ENCODE measurements around the gene EML6. TPM values are rescaled to one million over a fixed set of nuclear protein-coding genes. Genes with fewer than 3 reads are reported as not detected.

Gene EML6
- total and polyA plus RNA-seq, 10 of the 15 experiments (the other 5 are each of a cell fraction or from before 2014, with no cell fraction given) = 0.09 to 0.67 (median 0.21) TPM

DNA sequence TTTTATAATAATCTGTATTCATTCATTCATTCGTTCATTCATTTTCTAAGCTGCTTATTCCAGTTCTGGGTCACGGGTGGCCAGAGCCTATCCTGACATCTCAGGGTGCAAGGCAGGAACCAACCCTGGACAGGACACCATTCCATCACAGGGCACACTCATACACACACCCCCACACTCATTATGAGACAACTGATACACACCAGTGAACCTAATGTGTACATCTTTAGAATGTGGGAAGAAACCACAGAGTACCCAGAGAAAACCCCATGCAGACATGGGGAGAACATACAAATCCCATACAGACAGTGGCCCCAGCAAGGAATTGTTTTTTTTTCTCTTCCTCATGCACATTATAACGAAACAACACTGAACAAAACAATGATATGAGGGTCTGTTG is 272.1 kb downstream of the EML6 start (continued):
- no peak for TF ChIP-seq NRF1 (conservative IDR thresholded peaks at IDR 0.05; ENCODE audit: low read depth, low read length)
- TF ChIP-seq JUNB (IDR thresholded peaks at IDR 0.05) = peak; percentile 74
- TF ChIP-seq BMI1 (IDR thresholded peaks at IDR 0.05; ENCODE audit: borderline replicate concordance) = no peak
- TF ChIP-seq, protein P1, sequence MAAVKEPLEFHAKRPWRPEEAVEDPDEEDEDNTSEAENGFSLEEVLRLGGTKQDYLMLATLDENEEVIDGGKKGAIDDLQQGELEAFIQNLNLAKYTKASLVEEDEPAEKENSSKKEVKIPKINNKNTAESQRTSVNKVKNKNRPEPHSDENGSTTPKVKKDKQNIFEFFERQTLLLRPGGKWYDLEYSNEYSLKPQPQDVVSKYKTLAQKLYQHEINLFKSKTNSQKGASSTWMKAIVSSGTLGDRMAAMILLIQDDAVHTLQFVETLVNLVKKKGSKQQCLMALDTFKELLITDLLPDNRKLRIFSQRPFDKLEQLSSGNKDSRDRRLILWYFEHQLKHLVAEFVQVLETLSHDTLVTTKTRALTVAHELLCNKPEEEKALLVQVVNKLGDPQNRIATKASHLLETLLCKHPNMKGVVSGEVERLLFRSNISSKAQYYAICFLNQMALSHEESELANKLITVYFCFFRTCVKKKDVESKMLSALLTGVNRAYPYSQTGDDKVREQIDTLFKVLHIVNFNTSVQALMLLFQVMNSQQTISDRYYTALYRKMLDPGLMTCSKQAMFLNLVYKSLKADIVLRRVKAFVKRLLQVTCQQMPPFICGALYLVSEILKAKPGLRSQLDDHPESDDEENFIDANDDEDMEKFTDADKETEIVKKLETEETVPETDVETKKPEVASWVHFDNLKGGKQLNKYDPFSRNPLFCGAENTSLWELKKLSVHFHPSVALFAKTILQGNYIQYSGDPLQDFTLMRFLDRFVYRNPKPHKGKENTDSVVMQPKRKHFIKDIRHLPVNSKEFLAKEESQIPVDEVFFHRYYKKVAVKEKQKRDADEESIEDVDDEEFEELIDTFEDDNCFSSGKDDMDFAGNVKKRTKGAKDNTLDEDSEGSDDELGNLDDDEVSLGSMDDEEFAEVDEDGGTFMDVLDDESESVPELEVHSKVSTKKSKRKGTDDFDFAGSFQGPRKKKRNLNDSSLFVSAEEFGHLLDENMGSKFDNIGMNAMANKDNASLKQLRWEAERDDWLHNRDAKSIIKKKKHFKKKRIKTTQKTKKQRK (IDR thresholded peaks at IDR 0.05; ENCODE audit: low read depth, low read length) = no peak
- TF ChIP-seq, protein P2, sequence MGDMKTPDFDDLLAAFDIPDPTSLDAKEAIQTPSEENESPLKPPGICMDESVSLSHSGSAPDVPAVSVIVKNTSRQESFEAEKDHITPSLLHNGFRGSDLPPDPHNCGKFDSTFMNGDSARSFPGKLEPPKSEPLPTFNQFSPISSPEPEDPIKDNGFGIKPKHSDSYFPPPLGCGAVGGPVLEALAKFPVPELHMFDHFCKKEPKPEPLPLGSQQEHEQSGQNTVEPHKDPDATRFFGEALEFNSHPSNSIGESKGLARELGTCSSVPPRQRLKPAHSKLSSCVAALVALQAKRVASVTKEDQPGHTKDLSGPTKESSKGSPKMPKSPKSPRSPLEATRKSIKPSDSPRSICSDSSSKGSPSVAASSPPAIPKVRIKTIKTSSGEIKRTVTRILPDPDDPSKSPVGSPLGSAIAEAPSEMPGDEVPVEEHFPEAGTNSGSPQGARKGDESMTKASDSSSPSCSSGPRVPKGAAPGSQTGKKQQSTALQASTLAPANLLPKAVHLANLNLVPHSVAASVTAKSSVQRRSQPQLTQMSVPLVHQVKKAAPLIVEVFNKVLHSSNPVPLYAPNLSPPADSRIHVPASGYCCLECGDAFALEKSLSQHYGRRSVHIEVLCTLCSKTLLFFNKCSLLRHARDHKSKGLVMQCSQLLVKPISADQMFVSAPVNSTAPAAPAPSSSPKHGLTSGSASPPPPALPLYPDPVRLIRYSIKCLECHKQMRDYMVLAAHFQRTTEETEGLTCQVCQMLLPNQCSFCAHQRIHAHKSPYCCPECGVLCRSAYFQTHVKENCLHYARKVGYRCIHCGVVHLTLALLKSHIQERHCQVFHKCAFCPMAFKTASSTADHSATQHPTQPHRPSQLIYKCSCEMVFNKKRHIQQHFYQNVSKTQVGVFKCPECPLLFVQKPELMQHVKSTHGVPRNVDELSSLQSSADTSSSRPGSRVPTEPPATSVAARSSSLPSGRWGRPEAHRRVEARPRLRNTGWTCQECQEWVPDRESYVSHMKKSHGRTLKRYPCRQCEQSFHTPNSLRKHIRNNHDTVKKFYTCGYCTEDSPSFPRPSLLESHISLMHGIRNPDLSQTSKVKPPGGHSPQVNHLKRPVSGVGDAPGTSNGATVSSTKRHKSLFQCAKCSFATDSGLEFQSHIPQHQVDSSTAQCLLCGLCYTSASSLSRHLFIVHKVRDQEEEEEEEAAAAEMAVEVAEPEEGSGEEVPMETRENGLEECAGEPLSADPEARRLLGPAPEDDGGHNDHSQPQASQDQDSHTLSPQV (IDR thresholded peaks at IDR 0.05) = no peak
- TF ChIP-seq, protein P3, sequence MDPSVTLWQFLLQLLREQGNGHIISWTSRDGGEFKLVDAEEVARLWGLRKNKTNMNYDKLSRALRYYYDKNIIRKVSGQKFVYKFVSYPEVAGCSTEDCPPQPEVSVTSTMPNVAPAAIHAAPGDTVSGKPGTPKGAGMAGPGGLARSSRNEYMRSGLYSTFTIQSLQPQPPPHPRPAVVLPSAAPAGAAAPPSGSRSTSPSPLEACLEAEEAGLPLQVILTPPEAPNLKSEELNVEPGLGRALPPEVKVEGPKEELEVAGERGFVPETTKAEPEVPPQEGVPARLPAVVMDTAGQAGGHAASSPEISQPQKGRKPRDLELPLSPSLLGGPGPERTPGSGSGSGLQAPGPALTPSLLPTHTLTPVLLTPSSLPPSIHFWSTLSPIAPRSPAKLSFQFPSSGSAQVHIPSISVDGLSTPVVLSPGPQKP (IDR thresholded peaks at IDR 0.05; ENCODE audit: low read depth, low read length) = no peak
- TF ChIP-seq IKZF2 (IDR thresholded peaks at IDR 0.05) = peak in 1 of 2 experiments; percentile 15; a peak in 1 of 4 replicates
- TF ChIP-seq, protein P4, sequence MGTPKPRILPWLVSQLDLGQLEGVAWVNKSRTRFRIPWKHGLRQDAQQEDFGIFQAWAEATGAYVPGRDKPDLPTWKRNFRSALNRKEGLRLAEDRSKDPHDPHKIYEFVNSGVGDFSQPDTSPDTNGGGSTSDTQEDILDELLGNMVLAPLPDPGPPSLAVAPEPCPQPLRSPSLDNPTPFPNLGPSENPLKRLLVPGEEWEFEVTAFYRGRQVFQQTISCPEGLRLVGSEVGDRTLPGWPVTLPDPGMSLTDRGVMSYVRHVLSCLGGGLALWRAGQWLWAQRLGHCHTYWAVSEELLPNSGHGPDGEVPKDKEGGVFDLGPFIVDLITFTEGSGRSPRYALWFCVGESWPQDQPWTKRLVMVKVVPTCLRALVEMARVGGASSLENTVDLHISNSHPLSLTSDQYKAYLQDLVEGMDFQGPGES (IDR thresholded peaks at IDR 0.05) = no peak
- TF ChIP-seq CBFB (IDR thresholded peaks at IDR 0.05; ENCODE audit: low read depth) = 0 out of 2 replicates have a peak, but pooled peaks have one; percentile 35
- 0 out of 2 replicates have a peak, but pooled peaks have one; percentile 23 for TF ChIP-seq NFIC (IDR thresholded peaks at IDR 0.05; ENCODE audit: low read depth, low read length)
- peak; percentile 15; the same call in 1 of the 2 replicates for TF ChIP-seq PAX5 (IDR thresholded peaks at IDR 0.05; ENCODE audit: borderline replicate concordance, low read depth, low read length)
- TF ChIP-seq POLR2AphosphoS5 (IDR thresholded peaks at IDR 0.05; ENCODE audit: low read length) = no peak
- TF ChIP-seq SUPT20H (IDR thresholded peaks at IDR 0.05; ENCODE audit: borderline replicate concordance, control insufficient read depth, low read depth, low read length) = no peak
- no peak for TF ChIP-seq FOXK2 (IDR thresholded peaks at IDR 0.05)
- TF ChIP-seq, protein P5, sequence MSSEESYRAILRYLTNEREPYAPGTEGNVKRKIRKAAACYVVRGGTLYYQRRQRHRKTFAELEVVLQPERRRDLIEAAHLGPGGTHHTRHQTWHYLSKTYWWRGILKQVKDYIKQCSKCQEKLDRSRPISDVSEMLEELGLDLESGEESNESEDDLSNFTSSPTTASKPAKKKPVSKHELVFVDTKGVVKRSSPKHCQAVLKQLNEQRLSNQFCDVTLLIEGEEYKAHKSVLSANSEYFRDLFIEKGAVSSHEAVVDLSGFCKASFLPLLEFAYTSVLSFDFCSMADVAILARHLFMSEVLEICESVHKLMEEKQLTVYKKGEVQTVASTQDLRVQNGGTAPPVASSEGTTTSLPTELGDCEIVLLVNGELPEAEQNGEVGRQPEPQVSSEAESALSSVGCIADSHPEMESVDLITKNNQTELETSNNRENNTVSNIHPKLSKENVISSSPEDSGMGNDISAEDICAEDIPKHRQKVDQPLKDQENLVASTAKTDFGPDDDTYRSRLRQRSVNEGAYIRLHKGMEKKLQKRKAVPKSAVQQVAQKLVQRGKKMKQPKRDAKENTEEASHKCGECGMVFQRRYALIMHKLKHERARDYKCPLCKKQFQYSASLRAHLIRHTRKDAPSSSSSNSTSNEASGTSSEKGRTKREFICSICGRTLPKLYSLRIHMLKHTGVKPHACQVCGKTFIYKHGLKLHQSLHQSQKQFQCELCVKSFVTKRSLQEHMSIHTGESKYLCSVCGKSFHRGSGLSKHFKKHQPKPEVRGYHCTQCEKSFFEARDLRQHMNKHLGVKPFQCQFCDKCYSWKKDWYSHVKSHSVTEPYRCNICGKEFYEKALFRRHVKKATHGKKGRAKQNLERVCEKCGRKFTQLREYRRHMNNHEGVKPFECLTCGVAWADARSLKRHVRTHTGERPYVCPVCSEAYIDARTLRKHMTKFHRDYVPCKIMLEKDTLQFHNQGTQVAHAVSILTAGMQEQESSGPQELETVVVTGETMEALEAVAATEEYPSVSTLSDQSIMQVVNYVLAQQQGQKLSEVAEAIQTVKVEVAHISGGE (CRISPR knock-in tag; IDR thresholded peaks at IDR 0.05) = no peak

Measured in GM12878 (cell line).